ENCODE measurements around the gene ATG4C. TPM values are rescaled to one million over a fixed set of nuclear protein-coding genes. Genes with fewer than 3 reads are reported as not detected.

The ATG4C gene
- total RNA-seq, 2 donors from 2014 or later: 9.9 to 21.1 TPM

DNA sequence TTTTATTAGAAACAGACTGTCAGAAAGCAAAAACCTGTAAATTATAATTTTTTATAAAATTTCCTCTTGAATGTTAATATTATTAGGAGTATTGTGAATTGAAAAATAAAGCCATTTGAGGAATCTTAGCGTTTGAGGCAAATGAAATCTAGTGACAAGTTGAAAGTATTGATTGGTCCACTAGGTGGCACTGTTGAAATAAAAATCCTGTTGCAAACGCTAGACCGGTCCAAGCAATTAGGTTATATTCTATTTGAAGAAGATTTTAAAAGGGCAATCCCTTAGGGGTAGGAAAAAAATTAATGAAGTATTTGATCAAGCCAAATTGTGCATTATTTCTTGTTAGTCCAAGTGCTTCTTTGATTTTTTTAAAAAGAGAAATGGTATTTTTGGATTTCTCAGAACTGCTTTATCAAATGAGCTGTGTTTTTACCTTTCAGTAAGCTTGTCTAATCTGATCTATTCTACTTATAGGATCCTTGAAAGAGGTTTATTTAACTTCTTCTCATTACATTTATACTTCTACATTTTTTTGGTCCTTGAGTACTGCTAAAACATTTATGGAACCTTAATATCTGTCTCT is 57.7 kb downstream of the ATG4C start:
- no peaks in the 10 kb centered on the region for H3K36me3 ChIP-seq
- ATAC-seq (ENCODE audit: insufficient number of reproducible peaks, low FRiP score, low read depth) (no peak), DNase-seq (ENCODE audit: low spot score) (no peak)
- H3K27me3 ChIP-seq (replicated peaks; ENCODE audit: insufficient read depth): no peaks in the 10 kb centered on the region
- no peak overlapping the region for H3K4me3 ChIP-seq
- H3K9me3 ChIP-seq: no peaks in the 10 kb centered on the region
- TF ChIP-seq, protein P1, sequence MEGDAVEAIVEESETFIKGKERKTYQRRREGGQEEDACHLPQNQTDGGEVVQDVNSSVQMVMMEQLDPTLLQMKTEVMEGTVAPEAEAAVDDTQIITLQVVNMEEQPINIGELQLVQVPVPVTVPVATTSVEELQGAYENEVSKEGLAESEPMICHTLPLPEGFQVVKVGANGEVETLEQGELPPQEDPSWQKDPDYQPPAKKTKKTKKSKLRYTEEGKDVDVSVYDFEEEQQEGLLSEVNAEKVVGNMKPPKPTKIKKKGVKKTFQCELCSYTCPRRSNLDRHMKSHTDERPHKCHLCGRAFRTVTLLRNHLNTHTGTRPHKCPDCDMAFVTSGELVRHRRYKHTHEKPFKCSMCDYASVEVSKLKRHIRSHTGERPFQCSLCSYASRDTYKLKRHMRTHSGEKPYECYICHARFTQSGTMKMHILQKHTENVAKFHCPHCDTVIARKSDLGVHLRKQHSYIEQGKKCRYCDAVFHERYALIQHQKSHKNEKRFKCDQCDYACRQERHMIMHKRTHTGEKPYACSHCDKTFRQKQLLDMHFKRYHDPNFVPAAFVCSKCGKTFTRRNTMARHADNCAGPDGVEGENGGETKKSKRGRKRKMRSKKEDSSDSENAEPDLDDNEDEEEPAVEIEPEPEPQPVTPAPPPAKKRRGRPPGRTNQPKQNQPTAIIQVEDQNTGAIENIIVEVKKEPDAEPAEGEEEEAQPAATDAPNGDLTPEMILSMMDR (IDR thresholded peaks at IDR 0.05): peak; percentile 71
- H3K4me1 ChIP-seq (ENCODE audit: control insufficient read depth in 1 of 2, low read depth in 2 of 2): no peaks in the 10 kb centered on the region
- no peak overlapping the region for H3K27ac ChIP-seq

DNA sequence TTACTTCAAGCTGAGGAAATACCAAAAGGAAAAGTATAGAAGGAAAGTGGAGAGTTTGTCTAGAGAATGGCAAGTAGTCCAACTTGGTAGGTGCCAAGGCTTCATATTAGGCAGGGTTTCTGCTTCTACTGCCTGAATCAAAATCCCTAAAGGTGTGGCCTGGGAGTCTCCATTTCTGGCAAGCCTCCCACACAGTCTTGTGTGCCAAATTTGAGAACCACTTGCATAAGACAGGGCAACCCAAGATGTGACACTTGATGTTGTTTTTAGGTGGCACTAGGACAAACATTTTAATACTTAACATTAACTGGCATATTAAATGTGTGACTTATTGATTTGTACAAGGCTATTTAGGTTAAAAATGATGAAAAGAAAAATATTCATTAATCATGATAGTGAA is 60.1 kb downstream of the ATG4C start:
- Histone ChIP-seq H3K27ac (no peak overlapping the region), H3K36me3 (no peaks in the 10 kb centered on the region), H3K9me3 (no peaks in the 10 kb centered on the region), H3K4me1 (ENCODE audit: control insufficient read depth in 1 of 2, low read depth in 2 of 2) (no peaks in the 10 kb centered on the region), H3K27me3 (replicated peaks; ENCODE audit: insufficient read depth) (no peaks in the 10 kb centered on the region), H3K4me3 (no peak overlapping the region)
- no peak for DNase-seq (ENCODE audit: low spot score)
- TF ChIP-seq, protein P1 (IDR thresholded peaks at IDR 0.05): no peak
- ATAC-seq (ENCODE audit: insufficient number of reproducible peaks, low FRiP score, low read depth): no peak

DNA sequence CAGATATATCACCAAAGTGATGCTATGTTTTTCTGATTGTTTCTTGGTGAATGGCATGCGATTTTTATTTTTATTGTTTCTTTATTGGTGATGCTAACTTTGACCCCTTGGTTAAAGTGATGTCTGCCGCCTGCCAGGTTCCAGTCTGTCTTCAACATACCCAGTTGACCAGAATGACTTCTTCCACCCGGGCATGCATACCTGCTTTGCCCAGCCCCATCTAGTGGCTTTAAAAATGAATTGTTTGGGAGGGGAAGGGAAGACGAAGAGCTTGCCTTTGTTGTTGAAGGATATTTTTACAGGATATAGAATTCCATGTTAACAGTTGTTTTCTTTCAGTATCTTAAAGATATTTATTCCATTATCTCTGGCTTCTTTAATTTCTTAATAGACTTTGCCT is 65.1 kb downstream of the ATG4C start:
- H3K4me1 ChIP-seq (ENCODE audit: control insufficient read depth in 1 of 2, low read depth in 2 of 2): no peaks in the 10 kb centered on the region
- no peaks in the 10 kb centered on the region for H3K9me3 ChIP-seq
- ATAC-seq (ENCODE audit: insufficient number of reproducible peaks, low FRiP score, low read depth): no peak
- no peaks in the 10 kb centered on the region for H3K27me3 ChIP-seq (replicated peaks; ENCODE audit: insufficient read depth)
- no peak overlapping the region for H3K27ac ChIP-seq
- DNase-seq (ENCODE audit: low spot score): no peak
- TF ChIP-seq, protein P1 (IDR thresholded peaks at IDR 0.05): no peak
- no peaks in the 10 kb centered on the region for H3K36me3 ChIP-seq
- H3K4me3 ChIP-seq: no peak overlapping the region

DNA sequence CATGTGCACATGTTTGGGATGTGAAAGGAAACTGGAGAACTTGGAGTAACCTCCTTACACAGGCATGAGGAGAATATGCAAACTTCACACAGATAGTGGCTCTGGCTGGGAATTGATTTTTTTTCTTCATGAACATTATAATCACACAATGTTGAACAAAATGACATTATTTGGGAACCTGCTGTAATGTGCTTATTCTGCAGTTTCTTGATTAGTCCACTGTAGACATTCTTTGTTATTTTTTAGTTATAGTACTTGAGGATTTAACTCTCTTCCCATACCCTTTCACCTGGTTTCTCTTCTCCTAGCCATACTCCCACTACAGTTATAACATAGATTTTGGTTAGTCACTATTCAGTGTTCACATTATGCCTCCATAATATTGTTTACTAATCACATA is 68.3 kb downstream of the ATG4C start:
- no peaks in the 10 kb centered on the region for H3K9me3 ChIP-seq
- DNase-seq (ENCODE audit: low spot score) (no peak), ATAC-seq (ENCODE audit: insufficient number of reproducible peaks, low FRiP score, low read depth) (no peak)
- TF ChIP-seq, protein P1 (IDR thresholded peaks at IDR 0.05): no peak
- H3K27ac ChIP-seq: no peak overlapping the region
- no peak overlapping the region for H3K4me3 ChIP-seq
- no peaks in the 10 kb centered on the region for H3K27me3 ChIP-seq (replicated peaks; ENCODE audit: insufficient read depth)
- no peaks in the 10 kb centered on the region for H3K36me3 ChIP-seq
- no peaks in the 10 kb centered on the region for H3K4me1 ChIP-seq (ENCODE audit: control insufficient read depth in 1 of 2, low read depth in 2 of 2)

DNA sequence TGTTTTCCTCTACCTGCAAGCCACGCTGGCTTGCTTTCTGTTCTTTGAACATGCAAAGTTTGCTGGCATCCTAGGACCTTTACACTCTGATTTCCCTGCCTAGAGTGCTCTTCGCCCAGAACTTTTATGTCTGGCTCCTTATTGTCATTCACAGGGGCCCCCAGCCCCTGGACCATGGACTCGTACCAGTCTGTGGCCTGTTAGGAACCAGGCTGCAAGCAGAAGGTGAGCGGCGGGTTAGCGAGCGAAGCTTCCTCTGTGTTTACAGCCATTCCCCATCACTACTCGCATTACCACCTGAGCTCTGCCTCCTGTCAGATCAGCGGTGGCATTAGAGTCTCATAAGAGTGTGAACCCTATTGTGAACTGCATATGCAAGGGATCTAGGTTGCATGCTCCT is 73.0 kb downstream of the ATG4C start:
- TF ChIP-seq, protein P1 (IDR thresholded peaks at IDR 0.05): no peak
- no peak for ATAC-seq (ENCODE audit: insufficient number of reproducible peaks, low FRiP score, low read depth)
- Histone ChIP-seq H3K4me3 (no peak overlapping the region), H3K4me1 (ENCODE audit: control insufficient read depth in 1 of 2, low read depth in 2 of 2) (no peaks in the 10 kb centered on the region), H3K27ac (no peak overlapping the region), H3K9me3 (no peaks in the 10 kb centered on the region), H3K36me3 (no peaks in the 10 kb centered on the region), H3K27me3 (replicated peaks; ENCODE audit: insufficient read depth) (no peaks in the 10 kb centered on the region)
- no peak for DNase-seq (ENCODE audit: low spot score)

Measured in thoracic aorta (tissue), 2 donors.